Chondrocyte (in vitro differentiated cells): ENCODE measurements around the gene OPRL1. TPM values are rescaled to one million over a fixed set of nuclear protein-coding genes. Genes with fewer than 3 reads are reported as not detected.

ENCODE experiments used
- DNase-seq: peaks from one replicate; pipeline ENCODE4 v3.0.0; 2021; ENCODE audit warnings: mixed read lengths, low spot score
- H3K27ac Mint-ChIP-seq: one replicate; pipeline ENCODE4 v1.8.0; 2021; ENCODE audit warnings: mild to moderate bottlenecking, moderate library complexity, mixed read lengths; ENCODE audit not compliant: unreplicated experiment
- H3K27me3 Mint-ChIP-seq: 2 replicates; pipeline ENCODE4 v1.8.0; 2021; ENCODE audit warnings: low read depth, mixed read lengths
- H3K36me3 Mint-ChIP-seq: 2 replicates; pipeline ENCODE4 v1.8.0; 2021; ENCODE audit warnings: low read depth, mixed read lengths
- H3K4me1 Mint-ChIP-seq: 2 replicates; pipeline ENCODE4 v1.8.0; 2021; ENCODE audit warnings: low read depth, mild to moderate bottlenecking, mixed read lengths
- H3K4me3 Mint-ChIP-seq: one replicate; pipeline ENCODE4 v1.8.0; 2021; ENCODE audit warnings: mild to moderate bottlenecking, moderate library complexity, mixed read lengths; ENCODE audit not compliant: unreplicated experiment
- H3K9me3 Mint-ChIP-seq: 2 replicates; pipeline ENCODE4 v1.8.0; 2021; ENCODE audit warnings: low read depth, mixed read lengths
- total RNA-seq: library from RNA; stranded (reverse); gene quantifications from 3 replicates; pipeline ENCODE4 v1.2.1, GENCODE V29; 2021
- TF ChIP-seq, protein P1 (sequence below): fragments of 200-600 bp; sonication (generic); IDR thresholded peaks from 2 replicates; pipeline ENCODE4 v1.5.0; 2021; ENCODE audit warnings: antibody characterized with exemption, mild to moderate bottlenecking, moderate library complexity

OPRL1 gene
- total RNA-seq, 1 donor from 2014 or later = 3.2 TPM

DNA sequence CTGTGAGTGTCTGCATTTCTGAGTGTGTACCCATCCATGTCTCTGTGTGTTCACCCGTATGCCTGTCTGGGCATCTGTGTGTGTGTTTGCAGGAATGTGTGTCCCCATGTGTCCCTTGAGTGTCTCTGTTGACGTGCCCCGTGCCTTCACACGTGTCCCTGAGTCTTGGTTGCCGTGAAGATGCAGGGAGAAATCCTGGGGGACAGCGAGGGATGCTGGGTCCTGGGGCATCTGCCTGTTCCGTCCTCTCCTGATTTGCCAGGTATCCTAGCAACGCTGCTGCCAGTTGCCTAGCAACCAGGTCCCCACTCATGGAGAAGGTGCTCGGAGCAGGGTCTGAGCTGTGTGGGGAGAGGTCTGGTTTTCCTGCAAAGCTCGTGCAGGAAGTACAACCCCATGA is 10.3 kb downstream of the OPRL1 start:
- TF ChIP-seq, protein P1, sequence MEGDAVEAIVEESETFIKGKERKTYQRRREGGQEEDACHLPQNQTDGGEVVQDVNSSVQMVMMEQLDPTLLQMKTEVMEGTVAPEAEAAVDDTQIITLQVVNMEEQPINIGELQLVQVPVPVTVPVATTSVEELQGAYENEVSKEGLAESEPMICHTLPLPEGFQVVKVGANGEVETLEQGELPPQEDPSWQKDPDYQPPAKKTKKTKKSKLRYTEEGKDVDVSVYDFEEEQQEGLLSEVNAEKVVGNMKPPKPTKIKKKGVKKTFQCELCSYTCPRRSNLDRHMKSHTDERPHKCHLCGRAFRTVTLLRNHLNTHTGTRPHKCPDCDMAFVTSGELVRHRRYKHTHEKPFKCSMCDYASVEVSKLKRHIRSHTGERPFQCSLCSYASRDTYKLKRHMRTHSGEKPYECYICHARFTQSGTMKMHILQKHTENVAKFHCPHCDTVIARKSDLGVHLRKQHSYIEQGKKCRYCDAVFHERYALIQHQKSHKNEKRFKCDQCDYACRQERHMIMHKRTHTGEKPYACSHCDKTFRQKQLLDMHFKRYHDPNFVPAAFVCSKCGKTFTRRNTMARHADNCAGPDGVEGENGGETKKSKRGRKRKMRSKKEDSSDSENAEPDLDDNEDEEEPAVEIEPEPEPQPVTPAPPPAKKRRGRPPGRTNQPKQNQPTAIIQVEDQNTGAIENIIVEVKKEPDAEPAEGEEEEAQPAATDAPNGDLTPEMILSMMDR = no peak
- H3K27ac Mint-ChIP-seq = no peak overlapping the region
- peaks cover 30% of the 10 kb centered on the region for H3K27me3 Mint-ChIP-seq
- no peak overlapping the region for H3K4me3 Mint-ChIP-seq
- H3K36me3 Mint-ChIP-seq = no peaks in the 10 kb centered on the region
- no peaks in the 10 kb centered on the region for H3K9me3 Mint-ChIP-seq
- no peak for DNase-seq
- H3K4me1 Mint-ChIP-seq = no peaks in the 10 kb centered on the region

DNA sequence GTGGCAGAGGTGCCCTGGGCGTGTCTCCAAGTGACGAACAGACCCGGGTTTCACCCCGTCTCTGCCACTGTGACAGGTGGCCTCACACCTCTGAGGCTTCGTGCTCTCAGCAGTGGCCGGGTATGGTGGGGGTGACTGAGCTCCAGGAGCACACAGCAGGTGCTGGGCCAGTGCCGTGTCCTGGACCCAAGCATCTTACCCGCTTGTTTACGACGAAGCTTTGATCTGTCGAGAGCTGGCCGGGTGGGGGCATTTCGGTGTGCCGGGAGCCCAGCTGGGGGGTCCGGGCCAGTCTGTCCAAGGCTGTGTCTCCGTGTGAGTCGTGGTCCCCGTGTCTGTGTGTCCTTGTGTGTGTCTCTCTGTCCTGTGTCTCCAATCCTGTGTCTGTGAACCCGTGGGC is 11.5 kb downstream of the OPRL1 start:
- Mint-ChIP-seq H3K27me3 (peaks cover 26% of the 10 kb centered on the region), H3K4me3 (no peak overlapping the region), H3K27ac (no peak overlapping the region), H3K9me3 (no peaks in the 10 kb centered on the region), H3K4me1 (no peaks in the 10 kb centered on the region), H3K36me3 (no peaks in the 10 kb centered on the region)
- TF ChIP-seq, protein P1 = no peak
- no peak for DNase-seq

GRCh38 chr20:64091770-64092169 is 11.9 kb downstream of the OPRL1 start:
- Mint-ChIP-seq H3K4me1 (no peaks in the 10 kb centered on the region), H3K36me3 (peaks cover 3% of the 10 kb centered on the region), H3K4me3 (no peak overlapping the region)

DNA sequence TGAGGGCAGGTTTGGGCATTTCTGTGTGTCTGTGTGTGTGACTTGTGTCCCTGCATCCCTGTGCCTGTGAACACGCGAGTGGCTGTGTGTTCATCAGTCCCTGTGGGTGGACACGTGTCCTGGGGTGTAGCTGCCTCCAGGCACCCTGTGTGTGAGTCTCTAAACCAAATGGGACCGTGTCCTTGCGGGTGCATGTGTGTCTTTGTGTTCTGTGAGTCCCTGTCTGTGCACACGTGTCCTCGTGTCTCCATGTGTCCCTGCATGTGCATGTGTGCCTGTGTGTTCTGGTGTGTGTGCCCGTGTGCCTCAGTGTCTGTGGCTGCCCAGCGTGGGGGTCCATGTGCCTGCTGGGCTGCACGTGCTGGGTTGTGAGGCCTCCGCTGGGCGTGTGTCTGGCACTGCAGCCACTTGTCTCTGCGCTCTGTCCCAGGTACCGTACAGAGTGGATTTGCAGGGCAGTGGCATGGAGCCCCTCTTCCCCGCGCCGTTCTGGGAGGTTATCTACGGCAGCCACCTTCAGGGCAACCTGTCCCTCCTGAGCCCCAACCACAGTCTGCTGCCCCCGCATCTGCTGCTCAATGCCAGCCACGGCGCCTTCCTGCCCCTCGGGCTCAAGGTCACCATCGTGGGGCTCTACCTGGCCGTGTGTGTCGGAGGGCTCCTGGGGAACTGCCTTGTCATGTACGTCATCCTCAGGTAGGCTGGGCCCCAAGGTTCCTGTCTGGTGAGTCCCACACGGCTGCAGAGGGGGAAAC is 12.6 kb downstream of the OPRL1 start:
- no peak overlapping the region for H3K4me3 Mint-ChIP-seq
- TF ChIP-seq, protein P1 = no peak
- H3K9me3 Mint-ChIP-seq = peaks cover 3% of the 10 kb centered on the region
- no peaks in the 10 kb centered on the region for H3K4me1 Mint-ChIP-seq
- H3K27me3 Mint-ChIP-seq = peaks cover 26% of the 10 kb centered on the region
- peaks cover 5% of the 10 kb centered on the region for H3K36me3 Mint-ChIP-seq
- DNase-seq = no peak
- no peak overlapping the region for H3K27ac Mint-ChIP-seq

More at GRCh38 chr20:64091770-64092169, 11.9 kb downstream of the OPRL1 start:
- TF ChIP-seq, protein P1 = no peak
- Mint-ChIP-seq H3K27ac (no peak overlapping the region), H3K9me3 (peaks cover 1% of the 10 kb centered on the region), H3K27me3 (peaks cover 26% of the 10 kb centered on the region)
- DNase-seq = no peak

- Mint-ChIP-seq H3K4me1 (no peaks in the 10 kb centered on the region), H3K4me3 (no peak overlapping the region), H3K9me3 (peaks cover 3% of the 10 kb centered on the region), H3K27ac (no peak overlapping the region), H3K27me3 (peaks cover 24% of the 10 kb centered on the region), H3K36me3 (peaks cover 5% of the 10 kb centered on the region)
- DNase-seq = no peak
- TF ChIP-seq, protein P1 = no peak
Measured at GRCh38 chr20:64093013-64093503, 13.2 kb downstream of the OPRL1 start.
